Effector CD8-positive, alpha-beta T cell (primary cell): Measurements from ENCODE around the gene CDC27.
"Not testable (repeated sequence)": the region's sequence is repeated elsewhere in the genome, so short reads cannot be mapped to it uniquely, and the experiment has no call there.

Experiments
- DNase-seq: peaks from one replicate; lab custom pipeline; 2025; lab: John Stamatoyannopoulos, UW

The CDC27 gene

DNA sequence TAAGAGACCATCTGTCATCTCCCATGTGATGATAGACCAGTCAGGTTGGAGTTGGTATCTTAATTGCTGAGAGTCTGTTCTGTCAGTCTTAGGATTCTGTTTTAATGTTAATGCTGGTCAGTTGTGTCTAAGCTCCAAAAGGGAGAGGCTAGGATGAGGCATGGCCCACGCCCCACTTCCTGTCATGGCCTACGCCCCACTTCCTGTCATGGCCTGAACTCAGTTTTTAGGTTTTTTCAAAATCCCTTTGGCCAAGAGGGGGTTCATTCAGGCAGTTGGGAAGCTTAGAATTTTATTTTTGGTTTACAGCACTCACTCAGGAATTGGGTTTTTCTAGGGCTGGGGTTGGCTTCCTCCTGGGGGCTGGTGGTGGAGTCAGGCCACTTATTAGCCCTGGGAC, 117.9 kb downstream of the CDC27 start:
- DNase-seq: not testable (repeated sequence)

DNA sequence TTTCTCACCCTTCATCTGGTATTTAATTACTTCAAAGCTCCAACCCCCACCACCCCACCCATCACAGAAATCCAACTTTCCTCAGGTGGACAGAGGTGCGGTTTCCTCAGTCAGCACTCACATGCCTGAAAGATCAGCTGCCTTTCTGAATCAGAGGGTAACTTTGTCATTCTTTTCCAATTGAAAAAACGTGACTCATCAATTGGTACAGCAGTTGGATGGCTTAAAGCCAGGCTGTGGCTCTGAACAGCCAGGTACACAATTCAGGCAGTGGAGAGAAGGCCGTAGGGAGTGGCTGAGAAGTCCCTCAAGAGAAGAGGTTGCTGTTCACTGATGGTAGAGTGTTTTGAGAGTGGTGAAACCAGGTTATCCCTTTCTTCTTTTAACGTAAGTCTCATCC, 118.8 kb downstream of the CDC27 start:
- not testable (repeated sequence) for DNase-seq
